ENCODE results near the gene RAB7A. TPM values are rescaled to one million over a fixed set of nuclear protein-coding genes. Genes with fewer than 3 reads are reported as not detected.

RAB7A gene
- polyA plus RNA-seq, 3 donors: 237 to 300 (median 259) TPM

GRCh38 chr3:128775906-128776542 lies 50.0 kb downstream of the RAB7A start:
- no peak for DNase-seq (ENCODE audit: extremely low read depth in 1 of 11, low read depth in 9 of 11, low spot score in 4 of 11)

- DNase-seq (ENCODE audit: extremely low read depth in 1 of 11, low read depth in 9 of 11, low spot score in 4 of 11): no peak
Measured at GRCh38 chr3:128780101-128780837, 54.3 kb downstream of the RAB7A start.

GRCh38 chr3:128781164-128781563 lies 55.2 kb downstream of the RAB7A start:
- no peak for DNase-seq (ENCODE audit: extremely low read depth in 1 of 11, low read depth in 9 of 11, low spot score in 4 of 11)

DNA sequence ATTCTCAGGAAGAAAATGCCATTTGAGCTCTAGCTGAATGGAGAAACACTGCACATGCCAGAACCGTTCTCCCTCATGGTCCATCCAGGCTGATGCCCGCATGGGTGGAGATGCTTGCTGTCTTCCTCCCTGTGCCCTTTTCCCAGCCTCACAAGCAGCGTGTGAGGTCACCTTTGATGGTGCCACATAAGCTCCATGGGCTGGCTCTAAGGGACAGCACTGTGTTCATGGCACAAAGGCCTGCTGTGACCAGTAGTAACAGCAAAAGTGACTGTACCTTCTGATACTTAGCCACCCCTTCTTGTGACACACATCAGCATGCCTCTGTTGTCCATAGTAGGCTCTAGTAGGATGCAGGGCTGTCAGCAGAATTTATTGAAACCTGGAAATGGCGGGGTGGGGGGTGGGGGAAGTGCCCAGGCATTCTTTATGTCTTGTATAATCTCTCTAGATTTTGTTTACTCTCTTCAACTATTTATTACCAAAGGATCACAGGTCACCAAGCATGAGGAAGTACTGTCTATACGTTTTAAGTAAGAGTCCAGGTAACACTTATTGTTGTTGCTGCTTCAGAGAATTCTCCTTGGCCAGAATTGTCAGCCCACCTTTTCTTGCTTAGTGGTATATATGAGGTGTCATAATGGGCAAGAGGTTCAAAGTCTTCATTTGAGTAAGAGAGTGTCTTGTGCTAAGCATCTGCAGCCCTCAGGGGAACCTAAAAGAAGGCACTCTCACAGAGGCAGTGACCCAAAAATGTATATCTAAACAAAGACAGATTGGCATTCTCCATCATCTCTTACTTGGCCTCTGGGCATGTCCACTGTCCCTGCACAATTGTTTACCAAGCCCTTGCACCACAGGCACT lies 56.5 kb downstream of the RAB7A start:
- no peak for DNase-seq (ENCODE audit: extremely low read depth in 1 of 11, low read depth in 9 of 11, low spot score in 4 of 11)

DNA sequence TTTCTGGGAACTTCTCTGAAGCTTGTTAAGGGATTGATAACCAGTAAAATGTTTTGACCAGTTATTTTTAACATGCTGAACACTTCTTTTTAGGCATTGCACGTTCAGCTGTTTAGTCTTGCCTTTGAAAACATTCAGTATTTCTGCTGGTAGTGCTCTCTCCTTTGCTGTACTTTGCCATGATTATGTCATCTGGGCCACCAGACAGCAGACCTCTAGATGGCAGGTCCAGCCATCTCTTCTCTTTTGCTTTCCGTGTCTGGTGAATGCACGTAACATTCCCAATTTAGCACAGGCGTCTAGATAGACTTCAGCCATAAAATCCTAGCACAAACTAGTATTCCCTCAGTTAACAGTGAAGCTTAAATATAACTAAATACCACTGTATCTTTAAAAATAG lies 57.8 kb downstream of the RAB7A start:
- DNase-seq (ENCODE audit: extremely low read depth in 1 of 11, low read depth in 9 of 11, low spot score in 4 of 11): no peak

DNA sequence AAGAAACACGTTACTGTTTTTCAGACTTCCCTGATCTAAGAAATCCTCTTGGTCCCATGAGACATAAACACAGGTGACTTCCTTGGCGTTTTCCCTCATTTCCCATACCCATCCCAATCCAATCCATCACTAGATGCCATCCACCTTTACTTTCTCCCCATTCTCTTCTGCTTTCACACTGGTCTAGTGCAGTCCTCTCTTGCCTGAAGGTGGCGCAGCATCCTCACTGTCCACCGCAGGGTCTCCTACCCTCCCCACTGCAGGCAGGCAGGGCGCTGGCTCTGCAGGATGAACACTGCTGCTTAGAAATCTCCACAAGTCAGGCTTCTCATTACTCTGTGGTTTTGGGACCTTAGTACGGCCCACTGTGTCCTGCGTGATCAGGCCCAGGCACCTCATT lies 58.2 kb downstream of the RAB7A start:
- DNase-seq (ENCODE audit: extremely low read depth in 1 of 11, low read depth in 9 of 11, low spot score in 4 of 11): peak in 2 of 11 donors; percentile 20 to 32

- DNase-seq (ENCODE audit: extremely low read depth in 1 of 11, low read depth in 9 of 11, low spot score in 4 of 11): no peak
Measured at GRCh38 chr3:128784843-128785242, 58.9 kb downstream of the RAB7A start.

DNA sequence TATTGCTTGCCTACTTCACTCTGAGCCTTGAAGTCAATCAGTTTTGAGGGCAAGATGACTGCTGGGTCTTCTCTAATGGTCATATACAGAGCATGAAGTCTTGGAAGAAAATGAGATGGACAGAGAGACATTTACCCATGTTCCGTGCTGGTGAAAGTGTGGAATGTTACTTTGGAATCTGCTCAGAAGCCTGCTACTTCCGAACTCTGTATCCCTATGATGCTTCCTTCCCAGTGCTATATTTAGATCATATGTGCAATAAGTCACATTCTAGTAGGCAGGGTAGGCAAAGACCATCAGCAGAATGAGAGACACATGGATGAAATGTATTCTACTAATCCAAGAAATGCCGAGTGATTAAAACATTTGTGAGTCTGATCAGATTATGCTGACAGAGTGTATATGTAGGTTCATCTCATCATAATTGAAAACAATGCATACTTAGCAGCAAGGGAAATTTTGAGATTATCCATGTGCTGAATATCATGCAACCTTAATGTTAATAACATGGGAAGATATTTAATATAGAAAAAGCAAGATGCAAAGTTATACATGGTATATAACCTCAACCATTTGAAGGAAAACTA lies 60.5 kb downstream of the RAB7A start:
- DNase-seq (ENCODE audit: extremely low read depth in 1 of 11, low read depth in 9 of 11, low spot score in 4 of 11): no peak

DNA sequence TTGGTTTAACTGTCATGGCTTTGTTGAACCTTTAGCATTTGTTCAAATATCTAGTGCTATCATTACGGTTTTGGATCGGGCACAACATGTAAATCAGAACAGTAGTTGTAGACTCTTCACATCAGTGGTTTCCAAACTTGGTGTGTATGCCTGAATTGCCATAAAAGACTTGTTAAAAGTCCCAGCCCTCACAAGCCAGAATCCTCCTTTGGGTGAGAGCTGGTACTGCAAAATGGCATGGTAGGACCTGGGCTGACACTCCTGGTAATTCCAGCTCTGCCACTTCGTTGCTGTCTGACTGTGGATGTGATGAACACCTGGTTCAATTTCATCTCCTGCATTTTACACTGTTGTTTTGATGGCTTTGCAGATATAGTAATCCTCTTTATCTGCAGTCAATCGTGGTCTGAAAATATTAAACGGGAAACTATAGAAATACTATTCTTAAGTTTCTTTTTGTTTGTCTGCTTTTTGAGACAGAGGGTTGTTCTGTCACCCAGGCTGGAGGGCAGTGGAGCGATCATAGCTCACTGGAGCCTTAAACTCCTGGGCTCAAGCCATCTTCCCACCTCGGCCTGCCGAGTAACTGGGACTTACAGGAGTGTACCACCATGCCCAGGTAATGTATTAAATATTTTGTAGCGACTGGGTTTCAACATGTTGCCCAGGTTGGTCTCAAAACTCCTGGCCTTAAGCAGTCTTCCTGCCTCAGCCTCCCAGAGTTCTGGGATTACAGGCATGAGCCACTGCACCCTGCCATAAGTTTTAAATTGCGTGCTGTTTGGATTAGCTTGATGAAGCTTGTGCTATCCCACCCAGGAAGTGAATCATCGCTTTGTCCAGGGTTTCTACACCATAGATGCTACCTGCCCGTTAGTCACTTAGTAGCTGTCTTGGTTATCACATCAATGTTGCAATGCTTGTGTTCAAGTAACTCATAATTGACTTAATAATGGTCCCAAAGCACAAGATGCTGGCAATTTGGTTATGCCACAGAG lies 61.6 kb downstream of the RAB7A start:
- DNase-seq (ENCODE audit: extremely low read depth in 1 of 11, low read depth in 9 of 11, low spot score in 4 of 11): peak in 2 of 11 donors; percentile 25 to 27

- DNase-seq (ENCODE audit: extremely low read depth in 1 of 11, low read depth in 9 of 11, low spot score in 4 of 11): no peak
Measured at GRCh38 chr3:128788268-128788869, 62.4 kb downstream of the RAB7A start.

DNA sequence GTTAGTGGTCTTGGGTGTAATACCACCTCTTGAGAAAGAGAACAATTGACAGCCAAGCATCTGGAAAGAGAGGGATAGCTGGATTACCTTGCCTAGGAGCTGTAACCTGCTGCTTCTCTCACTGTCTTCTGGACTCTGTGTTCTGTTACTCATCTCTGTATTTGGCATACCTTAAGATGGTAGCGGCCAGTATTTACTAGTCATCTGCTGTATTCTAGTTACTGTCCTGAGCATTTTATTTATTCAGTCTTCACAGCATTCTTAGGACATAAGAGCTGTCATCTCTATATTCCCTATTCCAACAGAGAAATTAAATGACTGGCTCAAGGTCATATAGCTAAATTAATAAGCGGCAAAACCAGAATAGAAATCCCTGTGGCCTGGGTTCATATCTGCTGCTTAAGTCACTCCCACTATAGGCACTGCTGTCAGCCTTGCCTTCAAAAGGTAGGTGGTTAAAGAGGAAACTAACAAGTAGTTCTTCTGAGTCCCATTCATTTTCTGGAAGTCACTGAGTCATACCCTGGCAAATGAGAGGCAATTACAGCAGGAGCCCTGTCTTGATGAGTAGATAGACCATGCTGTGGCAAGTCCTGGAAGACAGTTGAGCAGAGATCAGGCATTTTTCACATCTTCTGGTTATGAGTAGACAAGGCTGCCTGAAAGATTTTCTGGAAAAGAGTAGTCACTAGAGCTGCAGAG lies 68.2 kb downstream of the RAB7A start:
- no peak for DNase-seq (ENCODE audit: extremely low read depth in 1 of 11, low read depth in 9 of 11, low spot score in 4 of 11)

- DNase-seq (ENCODE audit: extremely low read depth in 1 of 11, low read depth in 9 of 11, low spot score in 4 of 11): peak in 8 of 11 donors; percentile 39 to 65 (median 52)
Measured at GRCh38 chr3:128794770-128795649, 69.0 kb downstream of the RAB7A start.

DNA sequence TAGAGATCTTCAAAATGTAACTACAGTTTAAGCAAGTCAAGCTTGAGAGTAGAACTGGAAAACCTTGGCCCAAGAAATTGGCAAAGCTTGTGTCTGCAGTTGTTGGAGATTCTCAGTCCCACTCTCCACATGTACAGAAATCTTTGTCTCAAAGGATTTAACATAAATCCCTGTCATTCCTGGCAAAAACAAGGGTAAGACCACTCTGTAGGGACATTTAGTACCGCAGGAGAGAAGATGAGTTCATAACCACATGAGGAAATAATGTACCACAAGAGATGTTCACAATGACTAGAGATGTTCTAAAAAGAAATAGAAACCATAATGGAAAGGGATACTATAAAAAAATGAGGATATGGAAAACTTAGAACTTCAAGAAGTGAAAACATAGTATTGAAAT lies 73.7 kb downstream of the RAB7A start:
- no peak for DNase-seq (ENCODE audit: extremely low read depth in 1 of 11, low read depth in 9 of 11, low spot score in 4 of 11)

GRCh38 chr3:128800241-128801187 lies 74.5 kb downstream of the RAB7A start:
- no peak for DNase-seq (ENCODE audit: extremely low read depth in 1 of 11, low read depth in 9 of 11, low spot score in 4 of 11)

- DNase-seq (ENCODE audit: extremely low read depth in 1 of 11, low read depth in 9 of 11, low spot score in 4 of 11): no peak
Measured at GRCh38 chr3:128801779-128802380, 75.9 kb downstream of the RAB7A start.
